ENCODE measurements around the gene RAB4A. TPM values are rescaled to one million over a fixed set of nuclear protein-coding genes. Genes with fewer than 3 reads are reported as not detected.
A peak's percentile ranks its signal among the peaks of the same experiment; 100 is the strongest.

RAB4A gene
- total and polyA plus RNA-seq, 9 of the 15 experiments (the other 6 are each of a cell fraction or from before 2014, with no cell fraction given): 8.3 to 61.0 (median 26.7) TPM

DNA sequence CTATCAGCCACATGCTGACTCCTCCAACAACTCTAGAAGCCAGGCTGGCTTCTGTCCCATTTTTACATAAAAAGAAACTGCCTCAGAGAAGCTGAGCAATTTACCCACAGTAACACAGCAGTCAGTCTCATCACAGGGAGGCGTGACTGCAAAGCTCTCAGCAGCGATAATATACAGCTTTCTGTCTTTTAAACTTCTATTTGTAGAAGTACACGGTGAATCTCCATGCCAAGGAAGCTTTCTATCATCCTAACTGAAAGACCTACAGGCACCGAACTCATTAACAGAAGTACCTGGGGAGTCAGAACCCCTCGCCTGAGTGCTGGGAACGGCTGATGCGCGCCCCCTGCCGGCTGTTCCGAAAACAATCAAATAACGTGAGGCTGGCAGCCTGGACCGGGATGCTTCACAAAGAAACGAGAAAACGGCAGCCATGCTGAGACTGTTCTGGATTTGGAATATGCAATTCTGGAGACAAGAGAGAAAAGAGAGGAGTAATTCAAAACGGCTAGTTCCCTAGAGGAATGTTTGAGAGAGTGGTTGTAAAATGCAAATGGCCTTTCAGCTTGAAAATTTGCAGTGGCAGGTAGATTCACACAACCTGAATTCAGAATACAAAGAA, 43.5 kb upstream of the RAB4A start (continued):
- TF ChIP-seq, protein P1, sequence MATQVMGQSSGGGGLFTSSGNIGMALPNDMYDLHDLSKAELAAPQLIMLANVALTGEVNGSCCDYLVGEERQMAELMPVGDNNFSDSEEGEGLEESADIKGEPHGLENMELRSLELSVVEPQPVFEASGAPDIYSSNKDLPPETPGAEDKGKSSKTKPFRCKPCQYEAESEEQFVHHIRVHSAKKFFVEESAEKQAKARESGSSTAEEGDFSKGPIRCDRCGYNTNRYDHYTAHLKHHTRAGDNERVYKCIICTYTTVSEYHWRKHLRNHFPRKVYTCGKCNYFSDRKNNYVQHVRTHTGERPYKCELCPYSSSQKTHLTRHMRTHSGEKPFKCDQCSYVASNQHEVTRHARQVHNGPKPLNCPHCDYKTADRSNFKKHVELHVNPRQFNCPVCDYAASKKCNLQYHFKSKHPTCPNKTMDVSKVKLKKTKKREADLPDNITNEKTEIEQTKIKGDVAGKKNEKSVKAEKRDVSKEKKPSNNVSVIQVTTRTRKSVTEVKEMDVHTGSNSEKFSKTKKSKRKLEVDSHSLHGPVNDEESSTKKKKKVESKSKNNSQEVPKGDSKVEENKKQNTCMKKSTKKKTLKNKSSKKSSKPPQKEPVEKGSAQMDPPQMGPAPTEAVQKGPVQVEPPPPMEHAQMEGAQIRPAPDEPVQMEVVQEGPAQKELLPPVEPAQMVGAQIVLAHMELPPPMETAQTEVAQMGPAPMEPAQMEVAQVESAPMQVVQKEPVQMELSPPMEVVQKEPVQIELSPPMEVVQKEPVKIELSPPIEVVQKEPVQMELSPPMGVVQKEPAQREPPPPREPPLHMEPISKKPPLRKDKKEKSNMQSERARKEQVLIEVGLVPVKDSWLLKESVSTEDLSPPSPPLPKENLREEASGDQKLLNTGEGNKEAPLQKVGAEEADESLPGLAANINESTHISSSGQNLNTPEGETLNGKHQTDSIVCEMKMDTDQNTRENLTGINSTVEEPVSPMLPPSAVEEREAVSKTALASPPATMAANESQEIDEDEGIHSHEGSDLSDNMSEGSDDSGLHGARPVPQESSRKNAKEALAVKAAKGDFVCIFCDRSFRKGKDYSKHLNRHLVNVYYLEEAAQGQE (IDR thresholded peaks at IDR 0.05; ENCODE audit: borderline replicate concordance): peak; percentile 88
- TF ChIP-seq, protein P1 (CRISPR knock-in tag; IDR thresholded peaks at IDR 0.05; ENCODE audit: low read depth): no peak
- no peak for TF ChIP-seq HDAC6 (IDR thresholded peaks at IDR 0.05; ENCODE audit: low read depth, low read length)
- TF ChIP-seq SREBF2 (CRISPR knock-in tag; IDR thresholded peaks at IDR 0.05): no peak
- no peak for TF ChIP-seq CREBBP (IDR thresholded peaks at IDR 0.05; ENCODE audit: low read depth, low read length)
- no peak for TF ChIP-seq ZC3H8 (IDR thresholded peaks at IDR 0.05)
- TF ChIP-seq TEAD1 (CRISPR knock-in tag; IDR thresholded peaks at IDR 0.05): no peak
- TF ChIP-seq MAFG (tag; conservative IDR thresholded peaks at IDR 0.05): no peak
- TF ChIP-seq DLX4 (CRISPR knock-in tag; IDR thresholded peaks at IDR 0.05): no peak
- TF ChIP-seq ZNF174 (CRISPR knock-in tag; IDR thresholded peaks at IDR 0.05): no peak
- no peak for TF ChIP-seq TEAD2 (tag; IDR thresholded peaks at IDR 0.05)
- TF ChIP-seq ZKSCAN8 (CRISPR knock-in tag; IDR thresholded peaks at IDR 0.05): no peak
- no peak for TF ChIP-seq RBM39 (optimal IDR thresholded peaks at IDR 0.05; ENCODE audit: low read depth, low read length)
- TF ChIP-seq ZNF224 (CRISPR knock-in tag; IDR thresholded peaks at IDR 0.05): no peak
- TF ChIP-seq BCOR (IDR thresholded peaks at IDR 0.05): peak; percentile 77; the same call in 1 of the 2 replicates
- no peak for TF ChIP-seq ID3 (CRISPR knock-in tag; IDR thresholded peaks at IDR 0.05)
- TF ChIP-seq ID3 (tag; IDR thresholded peaks at IDR 0.05): no peak
- TF ChIP-seq ZNF175 (CRISPR knock-in tag; IDR thresholded peaks at IDR 0.05; ENCODE audit: low read depth): no peak
- TF ChIP-seq NCOA4 (IDR thresholded peaks at IDR 0.05; ENCODE audit: partially characterized antibody): no peak
- no peak for TF ChIP-seq SREBF1 (IDR thresholded peaks at IDR 0.05; ENCODE audit: borderline replicate concordance, low read depth, low read length)
- TF ChIP-seq ARID2 (IDR thresholded peaks at IDR 0.05): peak; percentile 81
- TF ChIP-seq SMC3 (conservative IDR thresholded peaks at IDR 0.05; ENCODE audit: insufficient read depth, low read depth, low read length): peak; percentile 94
- no peak for TF ChIP-seq ILF3 (IDR thresholded peaks at IDR 0.05; ENCODE audit: borderline replicate concordance)
